Kidney tubule cell (primary cell): ENCODE data around the gene PTPRCAP.

Experiments used
- DNase-seq: peaks from one replicate; pipeline ENCODE4 v3.0.0-alpha.2; 2018; ENCODE audit warnings: low spot score

PTPRCAP gene

GRCh38 chr11:67465189-67465510 lies 27.7 kb upstream of the PTPRCAP start:
- DNase-seq, result peak; percentile 46

- DNase-seq, result peak; percentile 94
Measured at GRCh38 chr11:67464411-67465188, 27.1 kb upstream of the PTPRCAP start.

- DNase-seq, result peak; percentile 85
Measured at GRCh38 chr11:67463680-67464410, 26.4 kb upstream of the PTPRCAP start.

GRCh38 chr11:67463186-67463585 lies 25.7 kb upstream of the PTPRCAP start:
- no peak for DNase-seq

- no peak for DNase-seq
Measured at GRCh38 chr11:67458266-67458665, 20.8 kb upstream of the PTPRCAP start.

GRCh38 chr11:67457453-67457852 lies 20.0 kb upstream of the PTPRCAP start:
- no peak for DNase-seq

- DNase-seq, result no peak
Measured at GRCh38 chr11:67456068-67456705, 18.7 kb upstream of the PTPRCAP start.

- DNase-seq, result no peak
Measured at GRCh38 chr11:67455054-67455453, 17.6 kb upstream of the PTPRCAP start, which contains the start of gene CABP4. Gene CABP4 (plus strand): TSS chr11:67455354. CDS start chr11:67455424, 70 bp downstream.

- DNase-seq, result no peak
Measured at GRCh38 chr11:67453816-67454732, 16.6 kb upstream of the PTPRCAP start.

GRCh38 chr11:67452141-67452952 lies 14.9 kb upstream of the PTPRCAP start, which contains the start of gene GPR152:
Gene GPR152 (minus strand): TSS chr11:67452729. CDS start chr11:67452724, 5 bp downstream.
- no peak for DNase-seq

- DNase-seq, result no peak
Measured at GRCh38 chr11:67451658-67451976, 14.1 kb upstream of the PTPRCAP start.

GRCh38 chr11:67450796-67451657 lies 13.5 kb upstream of the PTPRCAP start:
- no peak for DNase-seq

- DNase-seq, result no peak
Measured at GRCh38 chr11:67449116-67449844, 11.8 kb upstream of the PTPRCAP start.

- DNase-seq, result no peak
Measured at GRCh38 chr11:67448220-67448609, 10.7 kb upstream of the PTPRCAP start.

GRCh38 chr11:67445515-67445914 lies 8.0 kb upstream of the PTPRCAP start:
- no peak for DNase-seq

GRCh38 chr11:67442504-67443404 lies 5.3 kb upstream of the PTPRCAP start:
- no peak for DNase-seq

GRCh38 chr11:67441731-67442351 lies 4.4 kb upstream of the PTPRCAP start:
- no peak for DNase-seq

GRCh38 chr11:67441098-67441563 lies 3.6 kb upstream of the PTPRCAP start:
- DNase-seq, result no peak
